Measurements from ENCODE around the gene STARD9.
"Not testable (repeated sequence)": the region's sequence is repeated elsewhere in the genome, so short reads cannot be mapped to it uniquely, and the experiment has no call there.

STARD9 gene

GRCh38 chr15:42761813-42762212 lies 186.4 kb downstream of the STARD9 start:
- not testable (repeated sequence) for H2BK12ac ChIP-seq (ENCODE audit: low read length in 2 of 2); H3K14ac ChIP-seq (ENCODE audit: low read length in 2 of 2); H3K36me3 ChIP-seq (ENCODE audit: control insufficient read depth in 1 of 2, insufficient read depth in 2 of 2, low read depth in 1 of 2, low read length in 2 of 2); H3K18ac ChIP-seq (ENCODE audit: low read depth in 1 of 2, low read length in 2 of 2); H3K4me3 ChIP-seq (ENCODE audit: insufficient read depth in 1 of 2, low read depth in 1 of 2, low read length in 2 of 2); H2BK5ac ChIP-seq (ENCODE audit: low read depth, low read length, poor library complexity, severe bottlenecking); H3K27ac ChIP-seq (ENCODE audit: low read length, poor library complexity, severe bottlenecking); H4K8ac ChIP-seq (ENCODE audit: low read length); H2AFZ ChIP-seq (ENCODE audit: low read depth, low read length); H2BK120ac ChIP-seq (ENCODE audit: low read depth, low read length); H3K23ac ChIP-seq (ENCODE audit: low read length in 2 of 2); H2BK15ac ChIP-seq (ENCODE audit: low read depth, poor library complexity, severe bottlenecking); DNase-seq; H2AK5ac ChIP-seq (ENCODE audit: low read length, severe bottlenecking); H3K4me1 ChIP-seq (ENCODE audit: control insufficient read depth, insufficient read depth, low read depth, low read length); H3K9ac ChIP-seq (ENCODE audit: low read length); H3K27me3 ChIP-seq (ENCODE audit: control insufficient read depth in 1 of 2, insufficient read depth in 1 of 2, low read length in 2 of 2); H4K91ac ChIP-seq (ENCODE audit: low read length); H3K4ac ChIP-seq (ENCODE audit: low read depth in 1 of 2, low read length in 2 of 2); H3K4me2 ChIP-seq (ENCODE audit: low read length, poor library complexity, severe bottlenecking)
- peaks cover 16% of the 10 kb centered on the region for H3K79me1 ChIP-seq (replicated peaks; ENCODE audit: low read length, poor library complexity, severe bottlenecking)
- H3K9me3 ChIP-seq (ENCODE audit: control insufficient read depth, low read length), result peaks cover 15% of the 10 kb centered on the region
- 94% methylated on average over 1 of the region's 2 CpGs for WGBS

GRCh38 chr15:42764154-42764731 lies 188.8 kb downstream of the STARD9 start:
- peak overlapping the region in 1 of 2 experiments; percentile 32 for H3K14ac ChIP-seq (ENCODE audit: low read length in 2 of 2)
- not testable (repeated sequence) for H3K4me1 ChIP-seq (ENCODE audit: control insufficient read depth, insufficient read depth, low read depth, low read length); H3K4me3 ChIP-seq (ENCODE audit: insufficient read depth in 1 of 2, low read depth in 1 of 2, low read length in 2 of 2); H3K23ac ChIP-seq (ENCODE audit: low read length in 2 of 2); H3K4me2 ChIP-seq (ENCODE audit: low read length, poor library complexity, severe bottlenecking); H2BK120ac ChIP-seq (ENCODE audit: low read depth, low read length); H3K18ac ChIP-seq (ENCODE audit: low read depth in 1 of 2, low read length in 2 of 2); H2AK5ac ChIP-seq (ENCODE audit: low read length, severe bottlenecking); H3K27me3 ChIP-seq (ENCODE audit: control insufficient read depth in 1 of 2, insufficient read depth in 1 of 2, low read length in 2 of 2); H2BK5ac ChIP-seq (ENCODE audit: low read depth, low read length, poor library complexity, severe bottlenecking); H2BK12ac ChIP-seq (ENCODE audit: low read length in 2 of 2); H3K9ac ChIP-seq (ENCODE audit: low read length); H2AFZ ChIP-seq (ENCODE audit: low read depth, low read length); H2BK15ac ChIP-seq (ENCODE audit: low read depth, poor library complexity, severe bottlenecking); H4K8ac ChIP-seq (ENCODE audit: low read length); DNase-seq; H3K79me1 ChIP-seq (replicated peaks; ENCODE audit: low read length, poor library complexity, severe bottlenecking); H3K4ac ChIP-seq (ENCODE audit: low read depth in 1 of 2, low read length in 2 of 2); H3K27ac ChIP-seq (ENCODE audit: low read length, poor library complexity, severe bottlenecking); H3K36me3 ChIP-seq (ENCODE audit: control insufficient read depth in 1 of 2, insufficient read depth in 2 of 2, low read depth in 1 of 2, low read length in 2 of 2)
- 66% methylated on average over 16 of the region's 16 CpGs for WGBS
- H4K91ac ChIP-seq (ENCODE audit: low read length), result peak overlapping the region; percentile 39
- H3K9me3 ChIP-seq (ENCODE audit: control insufficient read depth, low read length), result peaks cover 15% of the 10 kb centered on the region

DNA sequence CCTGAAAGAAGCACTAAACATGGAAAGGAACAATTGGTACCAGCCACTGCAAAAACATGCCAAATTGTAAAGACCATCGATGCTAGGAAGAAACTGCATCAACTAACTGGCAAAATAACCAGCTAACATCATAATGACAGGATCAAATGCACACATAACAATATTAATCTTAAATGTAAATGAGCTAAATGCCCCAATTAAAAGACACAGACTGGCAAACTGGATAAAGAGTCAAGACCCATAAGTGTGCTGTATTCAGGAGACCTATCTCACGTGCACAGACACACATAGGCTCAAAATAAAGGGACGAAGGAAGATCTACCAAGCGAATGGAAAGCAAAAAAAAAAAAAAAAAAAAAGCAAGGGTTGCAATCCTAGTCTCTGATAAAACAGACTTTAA lies 190.7 kb downstream of the STARD9 start:
- not testable (repeated sequence) for H2BK5ac ChIP-seq (ENCODE audit: low read depth, low read length, poor library complexity, severe bottlenecking); H3K9ac ChIP-seq (ENCODE audit: low read length); H4K91ac ChIP-seq (ENCODE audit: low read length); H3K27ac ChIP-seq (ENCODE audit: low read length, poor library complexity, severe bottlenecking); H3K18ac ChIP-seq (ENCODE audit: low read depth in 1 of 2, low read length in 2 of 2); H4K8ac ChIP-seq (ENCODE audit: low read length); H3K4me1 ChIP-seq (ENCODE audit: control insufficient read depth, insufficient read depth, low read depth, low read length); H2AFZ ChIP-seq (ENCODE audit: low read depth, low read length); H3K14ac ChIP-seq (ENCODE audit: low read length in 2 of 2); H3K4me2 ChIP-seq (ENCODE audit: low read length, poor library complexity, severe bottlenecking); H2BK120ac ChIP-seq (ENCODE audit: low read depth, low read length); DNase-seq; H3K79me1 ChIP-seq (replicated peaks; ENCODE audit: low read length, poor library complexity, severe bottlenecking); H2AK5ac ChIP-seq (ENCODE audit: low read length, severe bottlenecking); H3K4me3 ChIP-seq (ENCODE audit: insufficient read depth in 1 of 2, low read depth in 1 of 2, low read length in 2 of 2); H3K27me3 ChIP-seq (ENCODE audit: control insufficient read depth in 1 of 2, insufficient read depth in 1 of 2, low read length in 2 of 2); H2BK15ac ChIP-seq (ENCODE audit: low read depth, poor library complexity, severe bottlenecking); H3K4ac ChIP-seq (ENCODE audit: low read depth in 1 of 2, low read length in 2 of 2); H2BK12ac ChIP-seq (ENCODE audit: low read length in 2 of 2); H3K36me3 ChIP-seq (ENCODE audit: control insufficient read depth in 1 of 2, insufficient read depth in 2 of 2, low read depth in 1 of 2, low read length in 2 of 2); H3K9me3 ChIP-seq (ENCODE audit: control insufficient read depth, low read length); H3K23ac ChIP-seq (ENCODE audit: low read length in 2 of 2)
- WGBS, result 88% methylated on average over 1 of the region's 4 CpGs
